ENCODE data around the gene TMEM263. TPM values are rescaled to one million over a fixed set of nuclear protein-coding genes. Genes with fewer than 3 reads are reported as not detected.

Gene TMEM263
- total and polyA plus RNA-seq, 2 experiments from 2014 or later: 7.1 to 10.4 TPM

DNA sequence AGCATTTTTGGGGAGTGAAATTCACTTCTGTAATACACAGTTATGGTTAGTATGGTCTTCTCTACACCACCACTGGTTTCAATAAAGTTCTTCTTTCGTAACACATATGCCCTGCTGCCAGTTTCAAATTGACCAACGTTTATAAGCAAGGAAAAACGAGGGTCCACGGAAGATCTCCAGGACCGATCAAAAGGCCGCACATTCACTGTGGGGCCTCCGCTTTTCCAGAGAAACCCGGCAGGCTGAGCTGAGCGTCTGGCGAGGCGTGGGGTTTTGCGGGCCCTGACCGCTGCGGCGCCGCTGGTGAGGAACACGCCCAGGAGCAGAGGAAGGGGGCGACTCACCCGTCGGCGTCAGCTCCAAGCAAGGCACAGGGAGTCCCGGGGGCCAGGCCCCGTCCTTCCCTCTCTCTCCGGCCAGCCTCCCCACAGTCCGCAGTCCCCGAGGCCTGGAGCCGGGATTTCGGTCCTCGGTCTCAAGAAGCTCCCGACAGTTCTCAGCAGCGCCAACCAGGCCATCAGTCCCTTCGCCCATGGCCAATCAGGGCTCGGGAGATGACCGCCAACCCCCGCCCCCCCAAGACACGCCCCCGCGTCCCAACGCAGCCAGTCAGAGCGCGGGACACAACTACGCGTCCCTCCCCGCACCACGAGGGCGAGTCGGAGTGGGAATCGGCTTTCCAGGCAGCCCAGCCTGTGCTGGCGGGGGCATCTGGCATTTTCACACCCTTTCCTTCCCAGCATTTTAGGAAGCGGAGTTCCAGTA, 31.1 kb downstream of the TMEM263 start, which contains the start of gene MTERF2 (continued):
- TF ChIP-seq, protein P1, sequence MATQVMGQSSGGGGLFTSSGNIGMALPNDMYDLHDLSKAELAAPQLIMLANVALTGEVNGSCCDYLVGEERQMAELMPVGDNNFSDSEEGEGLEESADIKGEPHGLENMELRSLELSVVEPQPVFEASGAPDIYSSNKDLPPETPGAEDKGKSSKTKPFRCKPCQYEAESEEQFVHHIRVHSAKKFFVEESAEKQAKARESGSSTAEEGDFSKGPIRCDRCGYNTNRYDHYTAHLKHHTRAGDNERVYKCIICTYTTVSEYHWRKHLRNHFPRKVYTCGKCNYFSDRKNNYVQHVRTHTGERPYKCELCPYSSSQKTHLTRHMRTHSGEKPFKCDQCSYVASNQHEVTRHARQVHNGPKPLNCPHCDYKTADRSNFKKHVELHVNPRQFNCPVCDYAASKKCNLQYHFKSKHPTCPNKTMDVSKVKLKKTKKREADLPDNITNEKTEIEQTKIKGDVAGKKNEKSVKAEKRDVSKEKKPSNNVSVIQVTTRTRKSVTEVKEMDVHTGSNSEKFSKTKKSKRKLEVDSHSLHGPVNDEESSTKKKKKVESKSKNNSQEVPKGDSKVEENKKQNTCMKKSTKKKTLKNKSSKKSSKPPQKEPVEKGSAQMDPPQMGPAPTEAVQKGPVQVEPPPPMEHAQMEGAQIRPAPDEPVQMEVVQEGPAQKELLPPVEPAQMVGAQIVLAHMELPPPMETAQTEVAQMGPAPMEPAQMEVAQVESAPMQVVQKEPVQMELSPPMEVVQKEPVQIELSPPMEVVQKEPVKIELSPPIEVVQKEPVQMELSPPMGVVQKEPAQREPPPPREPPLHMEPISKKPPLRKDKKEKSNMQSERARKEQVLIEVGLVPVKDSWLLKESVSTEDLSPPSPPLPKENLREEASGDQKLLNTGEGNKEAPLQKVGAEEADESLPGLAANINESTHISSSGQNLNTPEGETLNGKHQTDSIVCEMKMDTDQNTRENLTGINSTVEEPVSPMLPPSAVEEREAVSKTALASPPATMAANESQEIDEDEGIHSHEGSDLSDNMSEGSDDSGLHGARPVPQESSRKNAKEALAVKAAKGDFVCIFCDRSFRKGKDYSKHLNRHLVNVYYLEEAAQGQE (IDR thresholded peaks at IDR 0.05; ENCODE audit: unreplicated experiment): no peak
- TF ChIP-seq CREB1 (CRISPR knock-in tag; IDR thresholded peaks at IDR 0.05; ENCODE audit: low read depth): peak; percentile 66

- Mint-ChIP-seq H3K4me3 (peak overlapping the region; percentile 89), H3K36me3 (ENCODE audit: low read depth) (peaks cover 20% of the 10 kb centered on the region)
These were observed 32.1 kb downstream of the TMEM263 start for GRCh38 chr12:106987846-106988245.

More at GRCh38 chr12:106987846-106988245, 32.1 kb downstream of the TMEM263 start:
- no peaks in the 10 kb centered on the region for H3K36me3 ChIP-seq (ENCODE audit: insufficient read depth)
- H3K27ac ChIP-seq (ENCODE audit: low read depth): no peak overlapping the region
- H3K27me3 Mint-ChIP-seq (ENCODE audit: insufficient read depth, low read depth, poor library complexity): peaks cover 5% of the 10 kb centered on the region
- no peaks in the 10 kb centered on the region for H3K27me3 ChIP-seq (ENCODE audit: insufficient read depth)
- H3K79me2 ChIP-seq (replicated peaks; ENCODE audit: insufficient read depth): 0 out of 2 replicates have a peak, but pooled peaks cover 4% of the 10 kb centered on the region
- no peaks in the 10 kb centered on the region; the same call in 1 of the 2 replicates for H3F3A ChIP-seq (replicated peaks; ENCODE audit: low read depth)
- H3K4me2 ChIP-seq: peak overlapping the region; percentile 73
- TF ChIP-seq ETS1 (IDR thresholded peaks at IDR 0.05): no peak
- no peak for TF ChIP-seq ZNF331 (CRISPR knock-in tag; IDR thresholded peaks at IDR 0.05; ENCODE audit: low read depth)
- no peak for TF ChIP-seq EZH2 (IDR thresholded peaks at IDR 0.05; ENCODE audit: low read depth, unreplicated experiment)
- no peak for TF ChIP-seq JUNB (IDR thresholded peaks at IDR 0.05; ENCODE audit: unreplicated experiment)
- no peak for TF ChIP-seq ZNF462 (CRISPR knock-in tag; IDR thresholded peaks at IDR 0.05)
- TF ChIP-seq POLR2AphosphoS5 (IDR thresholded peaks at IDR 0.05; ENCODE audit: low read depth): no peak
- no peak for TF ChIP-seq NANOG (IDR thresholded peaks at IDR 0.05; ENCODE audit: borderline replicate concordance)
- peak overlapping the region; percentile 91 for H3K4me3 ChIP-seq
- H4K20me1 ChIP-seq (replicated peaks; ENCODE audit: insufficient read depth): no peaks in the 10 kb centered on the region; the same call in 1 of the 2 replicates
- no peaks in the 10 kb centered on the region for H3K9me3 Mint-ChIP-seq
- ATAC-seq (peak; percentile 15), DNase-seq (ENCODE audit: low spot score) (peak; percentile 8)
- no peaks in the 10 kb centered on the region for H3K9me2 ChIP-seq (ENCODE audit: insufficient read depth)
- peaks cover 13% of the 10 kb centered on the region for H3K4me1 ChIP-seq (ENCODE audit: insufficient read depth)
- H3K4me1 Mint-ChIP-seq: peaks cover 23% of the 10 kb centered on the region
- no peak overlapping the region for H3K27ac Mint-ChIP-seq
- H2AFZ ChIP-seq: peak overlapping the region; percentile 8; the same call in 1 of the 2 replicates

Data from GM23338 (cell line).